ENCODE data around the gene ABCG5. TPM values are rescaled to one million over a fixed set of nuclear protein-coding genes. Genes with fewer than 3 reads are reported as not detected.

The ABCG5 gene
- total and polyA plus RNA-seq, 2 of the 4 experiments (the other 2 are of a cell fraction) = not detected

GRCh38 chr2:43879261-43879660, 40.6 kb upstream of the ABCG5 start:
- in situ Hi-C loops (cut with MboI; ENCODE audit: low sequenced_read_pairs) = loop anchor here (5.0 kb wide), 1 partner anchor 267 kb away; no protein-coding TSS in a partner anchor
- 79% methylated on average over 3 of the region's 5 CpGs; no CpG with 5 or more reads in 1 of the 2 experiments for WGBS, 2 experiments (ENCODE audit: extremely low coverage in 2 of 2, insufficient read length in 1 of 2)

More at GRCh38 chr2:43879261-43879660, 40.6 kb upstream of the ABCG5 start:
- no TSS peak for BruUV-seq (replicated peaks)
- DNase-seq = no peak
- ChIA-PET CTCF (no interaction called here), POLR2A (ENCODE audit: unreplicated experiment) (no interaction called here)
- H3K79me1 ChIP-seq (ENCODE audit: low read depth in 1 of 2, low read length in 2 of 2) = no peaks in the 10 kb centered on the region
- H3K56ac ChIP-seq (ENCODE audit: extremely low read depth, insufficient read depth, low read length) = no peak overlapping the region
- peaks cover 4% of the 10 kb centered on the region for H3K4me1 ChIP-seq (ENCODE audit: control insufficient read depth, insufficient read depth, low read length)
- H3K4me3 ChIP-seq (ENCODE audit: insufficient read depth, low read depth, low read length) = no peak overlapping the region
- H2AK5ac ChIP-seq (ENCODE audit: low read depth, low read length) = no peak overlapping the region
- no peak overlapping the region for H3K9ac ChIP-seq (ENCODE audit: low read depth, low read length)
- H4K5ac ChIP-seq (ENCODE audit: low read depth, low read length) = no peak overlapping the region
- no peak overlapping the region for H2BK20ac ChIP-seq (ENCODE audit: low read depth, low read length)
- H4K20me1 ChIP-seq (ENCODE audit: insufficient read depth, low read length) = no peaks in the 10 kb centered on the region
- no peak overlapping the region for H2BK120ac ChIP-seq (ENCODE audit: low read depth, low read length)
- H3K4me2 ChIP-seq (ENCODE audit: low read depth, low read length) = no peak overlapping the region
- H3K9me3 ChIP-seq (ENCODE audit: control insufficient read depth, insufficient read depth, low read length) = no peaks in the 10 kb centered on the region
- H4K8ac ChIP-seq (ENCODE audit: low read depth in 2 of 2, low read length in 2 of 2) = no peak overlapping the region
- no peak overlapping the region for H3K18ac ChIP-seq (ENCODE audit: low read depth, low read length)
- H2AK9ac ChIP-seq (replicated peaks; ENCODE audit: low read depth, low read length, poor library complexity) = no peak overlapping the region
- H3K23ac ChIP-seq (ENCODE audit: low read depth, low read length) = no peak overlapping the region
- H2BK5ac ChIP-seq (ENCODE audit: low read depth, low read length, poor library complexity, severe bottlenecking) = no peak overlapping the region
- ATAC-seq (ENCODE audit: low read depth) = no peak
- peaks cover 7% of the 10 kb centered on the region for H3K9me1 ChIP-seq (ENCODE audit: insufficient read depth, low read length)
- H4K91ac ChIP-seq (ENCODE audit: insufficient read depth, low read depth, low read length) = no peak overlapping the region
- peaks cover 15% of the 10 kb centered on the region for H3K27me3 ChIP-seq (ENCODE audit: control insufficient read depth, insufficient read depth, low read length)
- no peak overlapping the region for H3K27ac ChIP-seq (ENCODE audit: insufficient read depth, low read length)
- intact Hi-C loops (cut with micrococcal nuclease) (loop anchor here (2.0 to 5.0 kb wide), 5 partner anchors 63 to 598 kb away; no protein-coding TSS in a partner anchor), dilution Hi-C loops (cut with HindIII; ENCODE audit: low sequenced_read_pairs, unreplicated experiment) (no loop called here)
- no peak overlapping the region for H2BK15ac ChIP-seq (ENCODE audit: low read depth, low read length)
- no peak overlapping the region for H3K14ac ChIP-seq (replicated peaks; ENCODE audit: low read depth, low read length)
- TF ChIP-seq FOS (IDR thresholded peaks at IDR 0.05; ENCODE audit: low read depth, low read length) (no peak), MXI1 (IDR thresholded peaks at IDR 0.05; ENCODE audit: borderline replicate concordance, low read depth, low read length) (no peak), RCOR1 (IDR thresholded peaks at IDR 0.05; ENCODE audit: insufficient replicate concordance, low read length) (no peak), NFE2L2 (IDR thresholded peaks at IDR 0.05; ENCODE audit: low read depth, low read length) (no peak), SMC3 (IDR thresholded peaks at IDR 0.05; ENCODE audit: low read depth, low read length) (no peak), CHD1 (IDR thresholded peaks at IDR 0.05; ENCODE audit: low read depth, low read length) (no peak), RAD21 (IDR thresholded peaks at IDR 0.05; ENCODE audit: low read length) (no peak), RFX5 (IDR thresholded peaks at IDR 0.05; ENCODE audit: low read depth, low read length) (no peak), MAFK (IDR thresholded peaks at IDR 0.05; ENCODE audit: low read depth, low read length) (no peak), ELK1 (IDR thresholded peaks at IDR 0.05; ENCODE audit: borderline replicate concordance, low read depth, low read length) (no peak), MAZ (IDR thresholded peaks at IDR 0.05; ENCODE audit: borderline replicate concordance, low read depth, low read length) (no peak), CEBPB (IDR thresholded peaks at IDR 0.05; ENCODE audit: low read depth, low read length) (no peak)
- TF ChIP-seq, protein P1, sequence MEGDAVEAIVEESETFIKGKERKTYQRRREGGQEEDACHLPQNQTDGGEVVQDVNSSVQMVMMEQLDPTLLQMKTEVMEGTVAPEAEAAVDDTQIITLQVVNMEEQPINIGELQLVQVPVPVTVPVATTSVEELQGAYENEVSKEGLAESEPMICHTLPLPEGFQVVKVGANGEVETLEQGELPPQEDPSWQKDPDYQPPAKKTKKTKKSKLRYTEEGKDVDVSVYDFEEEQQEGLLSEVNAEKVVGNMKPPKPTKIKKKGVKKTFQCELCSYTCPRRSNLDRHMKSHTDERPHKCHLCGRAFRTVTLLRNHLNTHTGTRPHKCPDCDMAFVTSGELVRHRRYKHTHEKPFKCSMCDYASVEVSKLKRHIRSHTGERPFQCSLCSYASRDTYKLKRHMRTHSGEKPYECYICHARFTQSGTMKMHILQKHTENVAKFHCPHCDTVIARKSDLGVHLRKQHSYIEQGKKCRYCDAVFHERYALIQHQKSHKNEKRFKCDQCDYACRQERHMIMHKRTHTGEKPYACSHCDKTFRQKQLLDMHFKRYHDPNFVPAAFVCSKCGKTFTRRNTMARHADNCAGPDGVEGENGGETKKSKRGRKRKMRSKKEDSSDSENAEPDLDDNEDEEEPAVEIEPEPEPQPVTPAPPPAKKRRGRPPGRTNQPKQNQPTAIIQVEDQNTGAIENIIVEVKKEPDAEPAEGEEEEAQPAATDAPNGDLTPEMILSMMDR (conservative IDR thresholded peaks at IDR 0.05; ENCODE audit: low read depth, low read length) = no peak
- TF ChIP-seq, protein P2, sequence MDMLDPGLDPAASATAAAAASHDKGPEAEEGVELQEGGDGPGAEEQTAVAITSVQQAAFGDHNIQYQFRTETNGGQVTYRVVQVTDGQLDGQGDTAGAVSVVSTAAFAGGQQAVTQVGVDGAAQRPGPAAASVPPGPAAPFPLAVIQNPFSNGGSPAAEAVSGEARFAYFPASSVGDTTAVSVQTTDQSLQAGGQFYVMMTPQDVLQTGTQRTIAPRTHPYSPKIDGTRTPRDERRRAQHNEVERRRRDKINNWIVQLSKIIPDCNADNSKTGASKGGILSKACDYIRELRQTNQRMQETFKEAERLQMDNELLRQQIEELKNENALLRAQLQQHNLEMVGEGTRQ (IDR thresholded peaks at IDR 0.05; ENCODE audit: low read depth, low read length) = no peak
- H3K36me3 ChIP-seq (ENCODE audit: control insufficient read depth, insufficient read depth, low read length) = no peaks in the 10 kb centered on the region
- H3K4ac ChIP-seq (ENCODE audit: low read depth, low read length) = no peak overlapping the region
- H2AFZ ChIP-seq (replicated peaks; ENCODE audit: low read length, poor library complexity) = no peak overlapping the region

Data from IMR-90 (cell line).